Renal cortical epithelial cell (primary cell): ENCODE results near the gene ZSCAN22. TPM values are rescaled to one million over a fixed set of nuclear protein-coding genes. Genes with fewer than 3 reads are reported as not detected.
"Not testable (repeated sequence)": the region's sequence is repeated elsewhere in the genome, so short reads cannot be mapped to it uniquely, and the experiment has no call there.

Experiments used
- DNase-seq: peaks from one replicate; pipeline ENCODE4 v3.0.0-alpha.2; 2011; ENCODE audit warnings: low read depth
- total RNA-seq: library from RNA; depleted of rRNA; stranded (reverse); fragments of >200 nt; gene quantifications from 2 replicates; pipeline ENCODE4 v1.2.3, GENCODE V29; 2014

ZSCAN22 gene
- total RNA-seq, 1 donor from 2014 or later = 4.0 TPM

- DNase-seq = peak; percentile 39
These were observed 9.2 kb upstream of the ZSCAN22 start for GRCh38 chr19:58317476-58318072.

GRCh38 chr19:58318297-58318696 is 8.5 kb upstream of the ZSCAN22 start:
- no peak for DNase-seq

- no peak for DNase-seq
These were observed 7.6 kb upstream of the ZSCAN22 start for GRCh38 chr19:58319241-58319640.

DNA sequence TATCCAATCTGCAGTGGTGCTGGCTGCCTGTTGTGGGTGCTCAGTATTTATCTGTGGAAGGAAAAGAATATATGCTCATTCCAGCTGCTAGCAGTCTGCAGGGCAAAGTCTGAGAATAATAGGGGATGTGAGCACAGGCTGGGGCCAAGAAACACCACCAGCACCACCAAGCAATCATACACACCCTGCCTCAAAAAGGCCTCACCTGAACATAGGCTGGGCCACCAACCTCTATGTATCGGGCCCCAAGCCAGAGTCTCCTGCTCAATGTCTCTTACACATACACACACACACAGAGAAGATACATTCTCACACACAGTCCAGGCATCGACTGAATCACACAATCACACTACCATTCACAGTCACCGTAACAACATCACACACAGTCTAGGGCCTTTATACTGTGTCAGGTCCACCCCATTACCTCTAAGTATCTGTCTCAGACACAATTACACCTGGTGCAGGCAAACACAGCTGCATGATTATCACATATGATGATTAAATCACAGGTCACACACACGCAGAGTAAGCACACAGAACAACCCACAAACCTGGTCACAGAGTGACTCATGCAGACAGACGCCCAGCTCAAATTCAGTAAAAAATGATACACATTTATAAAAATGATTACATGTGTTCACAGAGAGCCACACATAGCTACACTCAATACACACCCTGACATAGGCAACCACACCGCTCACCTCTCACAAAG is 1.3 kb upstream of the ZSCAN22 start:
- no peak for DNase-seq

DNA sequence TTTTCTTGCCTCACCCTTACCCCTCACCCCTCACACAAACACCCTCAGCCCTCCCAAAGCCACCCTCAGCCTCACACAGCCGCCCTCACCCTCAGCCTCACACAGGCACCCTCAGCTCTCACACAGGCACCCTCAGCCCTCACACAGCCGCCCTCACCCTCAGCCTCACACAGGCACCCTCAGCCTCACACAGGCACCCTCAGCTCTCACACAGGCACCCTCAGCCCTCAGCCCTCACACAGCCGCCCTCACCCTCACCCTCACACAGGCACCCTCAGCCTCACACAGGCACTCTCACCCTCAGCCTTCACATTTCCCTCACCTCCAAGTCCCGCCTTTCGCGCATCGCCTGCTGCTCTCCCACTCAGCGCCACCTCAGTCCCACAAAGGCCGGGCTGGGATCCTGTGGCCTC is 287 bp upstream of the ZSCAN22 start:
- DNase-seq = no peak

GRCh38 chr19:58328999-58329398 is 2.2 kb downstream of the ZSCAN22 start:
- DNase-seq = no peak

DNA sequence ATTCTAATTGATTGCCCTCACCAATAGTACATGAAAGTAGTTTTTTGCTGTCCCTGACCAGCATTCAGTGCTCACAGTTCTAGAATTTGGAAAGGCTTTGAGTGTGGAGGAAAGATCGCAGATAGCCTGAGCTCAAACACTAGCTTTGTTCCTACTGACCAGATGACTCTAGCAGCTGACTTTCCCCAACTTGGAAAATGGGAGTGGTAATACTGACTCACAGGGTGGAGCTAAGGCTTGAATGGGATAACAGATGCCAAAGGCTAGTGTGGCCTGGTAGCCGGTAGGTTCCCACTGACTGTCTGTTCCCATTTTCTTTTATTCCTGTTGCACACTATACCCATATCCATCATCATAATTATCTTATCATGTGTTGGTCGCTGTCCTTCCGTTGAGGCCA is 3.7 kb downstream of the ZSCAN22 start:
- peak; percentile 54 for DNase-seq

GRCh38 chr19:58332697-58333096 is 5.9 kb downstream of the ZSCAN22 start:
- no peak for DNase-seq

DNA sequence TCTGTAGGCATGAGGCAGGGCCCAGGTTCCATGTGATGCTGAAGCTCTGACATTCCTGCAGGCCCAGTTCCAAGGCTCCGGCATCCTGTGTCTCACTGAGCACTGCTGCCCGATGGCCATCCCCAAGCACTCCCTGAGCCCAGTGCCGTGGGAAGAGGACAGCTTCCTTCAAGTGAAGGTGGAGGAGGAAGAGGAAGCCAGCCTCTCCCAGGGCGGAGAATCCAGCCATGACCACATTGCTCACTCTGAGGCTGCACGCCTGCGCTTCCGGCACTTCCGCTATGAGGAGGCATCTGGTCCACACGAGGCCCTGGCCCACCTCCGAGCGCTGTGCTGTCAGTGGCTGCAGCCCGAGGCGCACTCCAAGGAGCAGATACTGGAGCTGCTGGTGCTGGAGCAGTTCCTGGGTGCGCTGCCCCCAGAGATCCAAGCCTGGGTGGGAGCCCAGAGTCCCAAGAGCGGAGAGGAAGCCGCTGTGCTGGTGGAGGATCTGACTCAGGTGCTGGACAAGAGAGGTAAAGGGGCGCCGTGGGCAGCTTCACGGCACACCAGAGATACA is 8.0 kb downstream of the ZSCAN22 start:
- no peak for DNase-seq

GRCh38 chr19:58335630-58336029 is 8.8 kb downstream of the ZSCAN22 start:
- no peak for DNase-seq

DNA sequence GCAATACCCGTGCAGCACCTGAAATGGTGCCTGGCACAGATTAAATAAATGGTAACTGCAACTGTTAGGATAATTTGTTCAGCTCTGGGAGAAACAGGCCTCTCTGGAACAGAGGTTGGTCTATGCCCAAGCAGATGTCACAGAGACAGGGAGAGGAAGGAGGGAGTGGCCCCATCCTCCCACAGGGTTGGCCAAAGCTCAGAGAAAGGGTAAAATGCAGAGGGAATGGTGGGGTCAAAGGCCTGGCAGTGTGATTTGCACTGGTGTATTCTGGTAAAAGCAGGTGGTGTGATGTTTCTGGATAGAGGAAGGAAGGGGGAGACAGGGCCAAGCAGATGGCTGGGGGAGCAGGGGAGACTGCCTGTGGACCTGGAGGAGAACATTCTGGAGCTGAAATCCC is 9.4 kb downstream of the ZSCAN22 start:
- no peak for DNase-seq

- DNase-seq = no peak
These were observed 10.0 kb downstream of the ZSCAN22 start for GRCh38 chr19:58336820-58337219.

GRCh38 chr19:58338336-58338735 is 11.5 kb downstream of the ZSCAN22 start:
- DNase-seq = no peak

- no peak for DNase-seq
These were observed 12.2 kb downstream of the ZSCAN22 start for GRCh38 chr19:58338825-58339558.

DNA sequence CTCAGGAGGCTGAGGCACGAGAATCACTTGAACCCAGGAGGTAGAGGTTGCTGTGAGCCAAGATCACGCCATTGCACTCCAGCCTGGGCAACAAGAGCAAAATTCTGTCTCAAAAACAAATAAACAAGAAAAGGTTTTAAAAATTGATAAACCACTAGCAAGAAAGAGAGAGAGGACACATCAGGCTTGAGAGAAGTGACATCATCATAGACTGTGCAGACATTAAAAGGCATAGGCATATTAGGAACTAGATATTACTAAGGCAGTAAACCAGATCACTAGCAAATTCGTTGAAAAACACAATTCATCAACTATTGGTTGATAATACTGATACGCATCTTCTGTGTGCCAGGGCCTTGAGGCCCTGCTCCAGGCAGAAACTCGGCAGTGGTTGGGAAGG is 18.8 kb downstream of the ZSCAN22 start:
- no peak for DNase-seq

DNA sequence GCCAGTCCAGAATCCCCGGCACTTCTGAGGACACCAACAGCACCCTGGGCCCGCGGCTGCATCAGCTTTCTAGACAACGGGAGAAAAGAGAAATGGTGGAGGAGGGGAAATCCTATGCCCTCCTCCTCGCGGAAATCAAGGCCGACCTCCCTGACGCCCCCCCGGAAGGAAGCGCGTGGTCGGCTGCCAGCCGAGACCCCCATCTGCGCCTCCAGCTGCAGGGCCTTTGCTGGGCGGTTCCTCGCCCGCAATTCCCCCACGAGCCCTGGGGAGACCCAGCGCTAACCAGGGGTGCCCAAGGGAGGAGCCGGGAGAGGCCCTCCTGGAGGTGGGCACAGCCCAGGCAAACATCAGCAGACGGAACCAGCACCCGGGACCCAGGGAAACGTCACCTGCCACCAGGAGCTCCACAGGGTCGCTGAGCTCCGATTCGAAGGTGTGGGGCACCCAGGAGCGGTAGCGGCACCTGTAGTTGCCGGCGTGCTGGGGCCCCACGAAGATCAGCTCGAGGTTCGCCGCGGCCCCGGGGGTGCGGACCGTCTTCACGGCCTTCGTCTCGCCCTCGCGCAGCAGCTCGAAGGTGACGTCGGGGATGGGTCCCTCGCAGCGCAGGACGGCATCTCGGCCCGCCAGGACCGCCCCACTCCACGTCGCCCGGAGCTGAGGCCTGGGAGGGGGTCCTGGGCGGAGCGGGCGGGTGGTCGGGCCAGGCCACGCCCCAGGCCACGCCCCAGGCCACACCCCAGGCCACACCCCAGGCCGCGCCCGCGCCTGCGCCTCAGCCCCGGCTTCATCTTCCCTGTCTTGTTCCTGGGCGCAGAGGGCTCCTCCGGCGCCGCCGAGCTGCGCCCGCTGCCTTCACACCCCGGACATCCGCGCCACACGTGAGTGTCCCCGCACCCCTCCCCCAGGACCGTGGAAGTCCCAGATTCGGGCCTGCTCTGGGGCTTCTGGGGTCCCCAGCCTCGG is 20.5 kb downstream of the ZSCAN22 start:
- DNase-seq = no peak

- DNase-seq = not testable (repeated sequence)
These were observed 21.3 kb downstream of the ZSCAN22 start for GRCh38 chr19:58348080-58348479.

GRCh38 chr19:58349590-58349989 is 22.8 kb downstream of the ZSCAN22 start:
- no peak for DNase-seq

DNA sequence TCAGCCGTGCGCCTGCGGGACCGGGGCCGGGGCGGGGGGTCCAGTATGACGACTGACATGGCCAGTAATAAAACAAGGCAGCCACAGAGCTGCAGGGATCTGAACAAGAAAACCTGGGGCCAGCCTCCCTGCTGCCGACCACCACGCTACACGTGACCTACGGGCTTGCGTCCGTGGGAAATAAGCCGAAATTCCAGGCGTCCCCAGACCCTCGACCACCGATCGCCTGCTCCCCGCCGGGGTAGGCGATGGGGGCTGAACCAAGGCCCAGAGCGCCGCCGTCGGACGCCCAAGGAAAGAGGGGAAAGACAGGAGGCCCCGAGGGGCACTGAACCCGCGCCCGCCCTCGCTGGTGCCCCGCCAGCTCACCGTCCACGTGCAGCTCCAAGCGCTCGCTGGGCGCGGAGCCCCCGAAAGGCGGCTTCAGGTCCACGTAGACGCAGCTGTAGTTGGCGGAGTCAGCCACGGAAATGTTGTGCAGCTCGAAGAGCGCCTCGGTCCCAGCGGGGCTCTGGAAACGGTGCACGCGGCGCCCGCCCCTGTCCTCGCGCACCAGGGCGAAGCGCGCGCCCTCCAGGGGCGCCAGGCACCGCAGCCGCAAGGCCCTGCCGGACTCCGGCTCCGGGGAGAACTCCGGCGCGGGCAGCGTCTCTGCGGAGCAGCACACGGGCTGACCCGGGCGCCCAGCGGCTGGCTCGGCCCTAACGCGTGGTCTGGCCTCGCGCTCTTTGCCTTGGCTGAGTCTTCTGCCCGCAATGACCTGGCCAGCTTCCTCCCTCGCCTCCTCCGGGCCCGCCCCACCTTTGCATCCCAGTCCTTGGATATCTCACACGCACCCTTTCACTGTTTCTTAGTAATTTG is 23.4 kb downstream of the ZSCAN22 start:
- no peak for DNase-seq

DNA sequence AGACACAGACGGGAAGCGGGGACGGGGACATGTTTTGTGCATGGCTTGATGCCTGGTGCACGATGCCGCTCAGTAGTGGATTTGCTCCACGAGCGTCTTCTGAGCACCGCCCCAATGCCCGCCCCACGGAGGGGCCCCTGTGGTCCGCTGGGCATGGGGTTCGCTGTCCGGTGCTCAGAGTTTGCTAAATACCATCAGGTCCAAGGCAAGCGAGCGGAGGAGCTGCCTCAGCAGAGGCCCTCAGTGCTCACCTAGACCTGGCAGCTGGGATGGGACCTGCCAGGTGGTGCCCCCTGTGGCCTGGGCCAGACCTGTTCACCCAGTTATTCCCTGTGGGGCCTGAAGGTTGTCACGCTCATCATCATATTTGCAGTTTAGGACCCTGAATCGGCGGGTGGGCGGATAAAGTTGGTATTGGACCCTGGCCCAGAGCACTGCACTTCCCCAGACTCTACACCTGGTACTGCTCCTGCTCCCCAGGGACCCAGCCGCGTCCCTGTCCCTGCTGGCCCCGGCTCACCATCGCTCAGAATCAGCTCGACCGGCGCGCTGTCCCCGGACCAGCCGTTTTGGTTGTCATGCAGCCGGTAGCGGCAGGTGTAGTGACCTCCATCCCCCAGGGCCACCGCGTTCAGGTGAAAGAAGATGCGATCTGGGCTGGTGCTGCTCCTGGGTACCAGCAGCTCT is 24.2 kb downstream of the ZSCAN22 start:
- no peak for DNase-seq
